ENCODE measurements around the gene CFAP74.

GRCh38 chr1:1990222-1990621 is 13.4 kb downstream of the CFAP74 start:
- TF ChIP-seq HOXA9 (CRISPR knock-in tag; IDR thresholded peaks at IDR 0.05; ENCODE audit: borderline replicate concordance) (no peak), PCBP2 (optimal IDR thresholded peaks at IDR 0.05; ENCODE audit: low read depth, low read length, poor library complexity, severe bottlenecking) (no peak), YY1 (IDR thresholded peaks at IDR 0.05; ENCODE audit: insufficient read depth, insufficient replicate concordance, low read depth, low read length) (no peak), HOMEZ (CRISPR knock-in tag; IDR thresholded peaks at IDR 0.05; ENCODE audit: low read depth) (no peak), ZBTB33 (CRISPR knock-in tag; IDR thresholded peaks at IDR 0.05) (no peak), SP2 (CRISPR knock-in tag; IDR thresholded peaks at IDR 0.05) (no peak)

Measured in HepG2 (cell line).